GM18951 (cell line): ENCODE data around the gene UVRAG.
"Not testable (repeated sequence)": the region's sequence is repeated elsewhere in the genome, so short reads cannot be mapped to it uniquely, and the experiment has no call there.

Experiments used
- POLR2A ChIP-seq: IDR thresholded peaks from 4 replicates; pipeline ENCODE4 v1.6.1; 2011; ENCODE audit warnings: mild to moderate bottlenecking; ENCODE audit not compliant: insufficient read length, insufficient read depth; ENCODE audit errors: extremely low read depth
- in situ Hi-C: fragments of 300-500 bp; cut with MboI; formaldehyde crosslinking; loops from one replicate; pipeline ENCODE4 v1.12.0; 2022; ENCODE audit warnings: low sequenced_read_pairs, mixed read lengths, inconsistent platforms; ENCODE audit not compliant: unreplicated experiment

Gene UVRAG

GRCh38 chr11:76062733-76063132, 247.7 kb downstream of the UVRAG start:
- TF ChIP-seq POLR2A = no peak
- in situ Hi-C loops = no loop called here

DNA sequence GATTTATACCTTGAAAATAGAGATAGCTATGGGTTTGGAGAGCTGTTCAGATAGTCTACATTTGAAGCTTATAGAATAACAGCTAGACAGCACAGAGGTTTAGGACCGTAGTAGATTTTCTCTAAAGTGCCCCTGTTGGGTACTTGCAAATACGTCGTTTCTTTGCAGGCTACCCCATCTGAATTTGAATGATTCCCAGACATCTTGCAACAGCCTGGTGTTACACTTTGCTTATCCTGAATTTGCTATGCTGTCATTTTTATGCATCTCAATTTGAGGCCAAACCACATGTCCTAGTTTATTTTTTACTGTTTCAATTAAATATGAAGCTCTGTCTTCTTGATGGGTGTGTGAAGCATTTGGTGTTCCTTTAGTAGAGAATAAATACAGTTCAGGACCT, 249.2 kb downstream of the UVRAG start:
- no peak for TF ChIP-seq POLR2A
- in situ Hi-C loops = no loop called here

DNA sequence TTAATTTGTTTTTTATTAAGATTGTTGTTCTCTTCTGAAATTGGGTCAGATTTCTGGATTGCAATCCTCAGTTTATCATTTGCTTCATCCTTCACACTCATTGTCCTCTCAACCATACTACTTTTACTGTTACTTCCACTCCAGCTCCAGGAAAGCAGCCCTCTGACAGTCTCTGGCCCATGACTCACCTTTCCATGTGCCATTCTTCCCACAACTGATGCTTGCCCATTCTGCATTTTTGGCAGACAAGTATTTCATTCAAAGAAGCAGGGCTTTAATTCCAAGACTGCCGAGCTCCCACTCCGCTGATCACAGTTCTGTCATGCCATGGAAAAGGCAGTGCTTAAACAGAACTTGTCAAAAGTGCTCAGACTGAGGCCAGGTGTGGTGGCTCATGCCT, 252.1 kb downstream of the UVRAG start:
- TF ChIP-seq POLR2A = no peak
- in situ Hi-C loops = no loop called here

DNA sequence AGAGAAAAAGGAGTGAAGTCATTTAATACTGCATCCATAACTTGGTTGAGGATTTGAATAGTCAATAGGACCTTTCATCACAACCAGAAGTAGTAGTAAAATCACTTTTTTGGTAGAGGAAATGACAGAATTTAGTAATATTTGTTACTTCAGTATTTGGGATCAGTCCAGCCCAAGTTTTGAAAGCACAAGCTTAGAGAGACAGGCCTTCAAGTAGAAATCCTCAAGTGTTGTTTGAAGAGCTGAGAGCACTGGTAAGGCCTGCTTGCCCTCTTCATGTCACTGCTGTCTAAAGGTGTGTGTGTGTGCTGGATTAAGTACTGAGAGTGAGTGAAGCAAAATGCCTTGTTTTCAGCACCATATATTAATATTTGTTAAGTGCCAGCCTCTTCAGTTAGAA, 254.0 kb downstream of the UVRAG start:
- in situ Hi-C loops = no loop called here
- no peak for TF ChIP-seq POLR2A

DNA sequence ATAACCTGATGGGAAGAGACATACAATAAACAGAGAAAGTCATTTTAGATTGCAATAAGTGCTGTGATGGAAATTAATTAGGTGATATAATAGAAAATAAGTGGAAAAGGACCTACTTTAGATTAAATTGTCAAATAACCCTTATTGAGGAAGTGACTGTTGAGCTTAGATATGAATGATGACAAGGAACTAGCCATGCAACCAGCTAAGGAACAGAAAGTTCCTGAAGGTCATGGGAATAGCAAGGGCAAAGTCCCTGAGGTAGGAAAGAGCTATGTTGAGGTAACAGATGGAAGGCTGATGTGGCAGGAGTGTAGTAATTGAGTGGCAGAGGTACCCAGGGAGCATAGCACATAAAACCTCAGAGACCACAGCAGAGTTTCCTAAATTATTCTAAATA, 256.1 kb downstream of the UVRAG start:
- TF ChIP-seq POLR2A = no peak
- in situ Hi-C loops = no loop called here

GRCh38 chr11:76073724-76074123, 258.7 kb downstream of the UVRAG start:
- TF ChIP-seq POLR2A = no peak
- in situ Hi-C loops = no loop called here

GRCh38 chr11:76074148-76075095, 259.4 kb downstream of the UVRAG start:
- in situ Hi-C loops = no loop called here
- no peak for TF ChIP-seq POLR2A

GRCh38 chr11:76075716-76076115, 260.7 kb downstream of the UVRAG start:
- no peak for TF ChIP-seq POLR2A
- in situ Hi-C loops = no loop called here

DNA sequence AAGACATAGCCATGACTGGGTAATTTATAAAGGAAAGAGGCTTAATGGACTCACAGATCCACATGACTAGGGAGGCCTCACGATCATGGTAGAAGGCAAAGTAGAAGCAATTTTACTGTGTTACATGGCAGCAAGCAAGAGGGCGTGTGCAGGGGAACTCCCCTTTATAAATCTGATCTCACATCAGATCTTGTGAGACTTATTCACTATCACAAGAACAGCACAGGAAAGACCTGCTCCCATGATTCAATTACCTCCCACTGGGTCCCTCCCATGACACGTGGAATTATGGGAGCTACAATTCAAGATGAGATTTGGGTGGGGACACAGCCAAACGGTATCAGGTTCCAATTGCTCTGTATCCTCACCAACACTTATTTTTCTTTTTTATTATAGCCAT, 261.2 kb downstream of the UVRAG start:
- in situ Hi-C loops = not testable (repeated sequence)

- in situ Hi-C loops = no loop called here
- TF ChIP-seq POLR2A = no peak
Measured at GRCh38 chr11:76076749-76077148, 261.7 kb downstream of the UVRAG start.

DNA sequence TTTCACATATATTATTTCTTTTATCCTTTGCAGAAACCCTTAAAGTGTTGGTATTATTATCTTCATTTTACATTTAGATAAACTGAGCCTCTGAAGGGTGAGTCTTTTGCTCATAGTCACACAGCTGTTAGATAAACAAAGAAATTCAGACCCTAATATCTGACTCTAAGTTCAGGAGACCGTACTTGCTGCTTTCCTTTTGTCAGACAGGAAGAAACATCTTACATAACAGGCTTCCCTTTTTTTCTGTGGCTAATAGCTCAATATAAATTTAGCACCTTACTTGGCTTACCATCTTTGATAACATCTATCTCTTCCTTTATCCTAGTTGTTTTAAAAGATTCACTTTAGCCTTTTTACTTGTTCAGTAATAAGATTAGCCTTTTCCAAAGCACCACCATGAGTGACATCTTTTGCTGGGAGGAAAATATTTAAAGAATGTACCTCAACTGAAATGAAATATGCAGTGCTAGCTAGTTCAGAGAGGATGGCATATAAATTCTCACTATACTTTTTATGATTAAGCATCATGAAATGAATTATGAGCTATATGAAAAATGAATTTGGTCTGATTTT, 262.7 kb downstream of the UVRAG start:
- no peak for TF ChIP-seq POLR2A
- in situ Hi-C loops = no loop called here

GRCh38 chr11:76081084-76081483, 266.1 kb downstream of the UVRAG start:
- in situ Hi-C loops = not testable (repeated sequence)

DNA sequence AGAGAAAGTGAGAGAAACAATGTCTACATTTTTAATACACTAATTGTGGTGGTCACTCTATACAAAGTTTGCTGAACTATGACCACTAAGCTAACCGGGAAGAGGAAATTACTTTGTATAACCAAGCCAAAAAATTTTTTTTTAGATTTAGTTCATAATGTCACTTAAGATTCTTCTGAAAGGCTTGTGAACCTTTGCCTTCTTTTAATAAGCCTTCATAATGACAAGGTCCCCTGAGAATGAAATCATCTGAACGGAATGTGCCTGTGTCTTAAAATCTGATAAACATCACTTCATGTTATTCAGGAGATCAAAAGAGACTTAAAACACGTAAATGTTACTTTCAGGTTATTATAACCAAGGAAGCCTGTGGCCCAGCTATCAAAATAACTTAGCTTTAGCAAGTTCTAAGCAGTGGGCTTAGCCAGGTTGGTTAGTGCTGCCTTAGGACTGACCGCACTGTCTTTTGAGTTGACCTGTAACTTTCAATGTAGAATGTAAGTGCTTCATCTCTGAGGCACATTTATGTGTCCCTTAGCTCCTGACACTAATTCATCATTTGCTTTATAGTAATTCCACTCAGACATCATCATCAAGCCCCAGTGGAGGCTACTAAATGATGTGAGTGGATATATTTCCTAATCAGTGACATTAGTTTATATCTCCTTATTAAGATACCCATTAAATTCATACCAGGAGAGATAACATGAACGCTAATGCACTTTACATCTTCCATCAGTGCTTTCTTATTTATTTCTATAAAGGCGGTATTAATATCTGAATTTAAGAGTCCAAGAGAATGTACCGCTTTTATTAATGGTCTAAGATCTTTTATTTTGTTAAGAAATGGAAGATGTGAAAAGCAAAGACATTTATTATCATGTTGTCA, 268.8 kb downstream of the UVRAG start:
- no peak for TF ChIP-seq POLR2A

More for the DNA sequence above, 268.8 kb downstream of the UVRAG start:
- in situ Hi-C loops = no loop called here
